ENCODE measurements around the gene BAIAP2.
A peak's percentile ranks its signal among the peaks of the same experiment; 100 is the strongest.

The BAIAP2 gene

DNA sequence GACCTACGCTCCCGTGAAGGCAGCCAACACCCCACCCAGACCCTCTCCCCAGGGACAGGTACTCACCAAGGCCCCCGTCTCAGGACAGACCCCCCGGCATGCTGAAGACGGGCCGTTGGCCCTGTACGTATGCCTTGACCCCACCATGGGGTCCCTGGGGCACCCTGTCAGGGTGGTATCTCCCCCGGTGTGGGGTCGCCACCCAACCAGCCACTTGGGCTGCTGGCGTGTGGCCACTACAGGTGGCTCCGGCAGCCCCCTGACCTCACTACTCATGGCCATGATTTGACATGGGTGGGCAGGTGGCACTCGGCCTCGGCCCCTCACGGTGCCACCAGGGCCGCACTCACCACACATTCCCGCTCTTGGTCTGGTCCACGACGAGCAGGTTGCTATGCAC is 89.4 kb downstream of the BAIAP2 start:
- H3K4me3 ChIP-seq (replicated peaks in 1 of 2; ENCODE audit: low read depth in 2 of 2, low read length in 2 of 2): no peak overlapping the region
- TF ChIP-seq, protein P1, sequence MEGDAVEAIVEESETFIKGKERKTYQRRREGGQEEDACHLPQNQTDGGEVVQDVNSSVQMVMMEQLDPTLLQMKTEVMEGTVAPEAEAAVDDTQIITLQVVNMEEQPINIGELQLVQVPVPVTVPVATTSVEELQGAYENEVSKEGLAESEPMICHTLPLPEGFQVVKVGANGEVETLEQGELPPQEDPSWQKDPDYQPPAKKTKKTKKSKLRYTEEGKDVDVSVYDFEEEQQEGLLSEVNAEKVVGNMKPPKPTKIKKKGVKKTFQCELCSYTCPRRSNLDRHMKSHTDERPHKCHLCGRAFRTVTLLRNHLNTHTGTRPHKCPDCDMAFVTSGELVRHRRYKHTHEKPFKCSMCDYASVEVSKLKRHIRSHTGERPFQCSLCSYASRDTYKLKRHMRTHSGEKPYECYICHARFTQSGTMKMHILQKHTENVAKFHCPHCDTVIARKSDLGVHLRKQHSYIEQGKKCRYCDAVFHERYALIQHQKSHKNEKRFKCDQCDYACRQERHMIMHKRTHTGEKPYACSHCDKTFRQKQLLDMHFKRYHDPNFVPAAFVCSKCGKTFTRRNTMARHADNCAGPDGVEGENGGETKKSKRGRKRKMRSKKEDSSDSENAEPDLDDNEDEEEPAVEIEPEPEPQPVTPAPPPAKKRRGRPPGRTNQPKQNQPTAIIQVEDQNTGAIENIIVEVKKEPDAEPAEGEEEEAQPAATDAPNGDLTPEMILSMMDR (IDR thresholded peaks at IDR 0.05; ENCODE audit: low read depth, low read length): no peak
- DNase-seq (ENCODE audit: low read depth in 2 of 2): no peak

- TF ChIP-seq, protein P1 (IDR thresholded peaks at IDR 0.05; ENCODE audit: low read depth, low read length): no peak
- peak in 1 of 2 donors; percentile 12 for DNase-seq (ENCODE audit: low read depth in 2 of 2)
- H3K4me3 ChIP-seq (replicated peaks in 1 of 2; ENCODE audit: low read depth in 2 of 2, low read length in 2 of 2): no peak overlapping the region
These were observed 90.7 kb downstream of the BAIAP2 start for GRCh38 chr17:81125573-81126081.

- TF ChIP-seq, protein P1 (IDR thresholded peaks at IDR 0.05; ENCODE audit: low read depth, low read length): no peak
- H3K4me3 ChIP-seq (replicated peaks in 1 of 2; ENCODE audit: low read depth in 2 of 2, low read length in 2 of 2): no peak overlapping the region
- no peak for DNase-seq (ENCODE audit: low read depth in 2 of 2)
These were observed 91.6 kb downstream of the BAIAP2 start for GRCh38 chr17:81126281-81127132.

DNA sequence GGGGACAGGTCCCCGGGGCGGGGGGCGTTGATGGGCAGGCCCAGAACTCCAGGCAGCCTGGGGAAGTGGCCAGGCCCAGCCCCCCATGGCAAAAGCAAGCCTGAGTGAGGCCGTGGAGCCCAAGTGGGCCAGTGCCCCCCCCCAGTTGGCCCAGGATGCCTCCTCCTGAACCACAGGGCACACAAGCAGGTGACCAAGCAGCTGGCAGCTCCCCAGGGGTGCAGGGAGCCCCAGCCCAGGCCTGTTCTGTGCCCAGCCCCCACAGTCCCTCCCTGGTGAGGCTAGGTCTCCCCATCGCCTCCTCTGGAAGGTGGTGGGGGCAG is 92.1 kb downstream of the BAIAP2 start:
- no peak overlapping the region for H3K4me3 ChIP-seq (replicated peaks in 1 of 2; ENCODE audit: low read depth in 2 of 2, low read length in 2 of 2)
- TF ChIP-seq, protein P1 (IDR thresholded peaks at IDR 0.05; ENCODE audit: low read depth, low read length): no peak
- no peak for DNase-seq (ENCODE audit: low read depth in 2 of 2)

DNA sequence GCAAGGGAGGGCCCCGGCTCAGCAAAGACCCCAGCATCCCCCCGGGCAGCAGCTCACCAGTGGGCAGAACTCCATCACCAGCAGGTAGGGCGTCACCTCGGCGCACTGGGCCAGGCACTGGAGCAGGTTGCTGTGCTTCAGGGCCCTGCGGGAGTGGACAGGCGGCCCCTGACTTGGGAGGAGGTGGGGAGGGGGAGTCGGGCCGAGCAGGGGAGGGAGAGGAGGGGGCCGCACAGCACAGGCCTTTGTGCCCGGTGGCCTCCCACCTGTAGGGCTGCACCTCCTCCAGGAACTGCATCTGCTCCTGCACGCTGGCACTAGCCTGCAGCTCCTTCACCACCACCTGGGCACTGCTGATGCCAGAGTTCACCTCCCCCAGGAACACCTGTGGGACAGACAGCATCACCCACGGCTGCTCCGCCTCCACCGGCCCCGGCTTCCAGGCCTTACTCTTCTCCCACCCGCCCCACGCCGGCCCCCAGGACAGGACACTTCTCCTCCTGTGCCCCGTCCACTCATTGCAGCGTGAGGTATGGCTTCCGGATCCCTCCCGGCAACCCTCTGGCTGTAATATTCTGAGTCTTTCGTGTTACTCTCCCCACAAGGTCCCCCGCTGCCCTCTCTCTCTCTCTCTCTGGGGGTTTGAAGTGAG is 92.7 kb downstream of the BAIAP2 start:
- H3K4me3 ChIP-seq (replicated peaks in 1 of 2; ENCODE audit: low read depth in 2 of 2, low read length in 2 of 2): no peak overlapping the region
- no peak for DNase-seq (ENCODE audit: low read depth in 2 of 2)
- TF ChIP-seq, protein P1 (IDR thresholded peaks at IDR 0.05; ENCODE audit: low read depth, low read length): no peak

GRCh38 chr17:81128338-81128737 is 93.4 kb downstream of the BAIAP2 start:
- no peak for DNase-seq (ENCODE audit: low read depth in 2 of 2)
- TF ChIP-seq, protein P1 (IDR thresholded peaks at IDR 0.05; ENCODE audit: low read depth, low read length): no peak
- H3K4me3 ChIP-seq (replicated peaks in 1 of 2; ENCODE audit: low read depth in 2 of 2, low read length in 2 of 2): no peak overlapping the region
